Measurements from ENCODE around the gene NKX2-1. TPM values are rescaled to one million over a fixed set of nuclear protein-coding genes. Genes with fewer than 3 reads are reported as not detected.
A peak's percentile ranks its signal among the peaks of the same experiment; 100 is the strongest.

NKX2-1 gene
- total RNA-seq, 2 donors from 2014 or later, result not detected

DNA sequence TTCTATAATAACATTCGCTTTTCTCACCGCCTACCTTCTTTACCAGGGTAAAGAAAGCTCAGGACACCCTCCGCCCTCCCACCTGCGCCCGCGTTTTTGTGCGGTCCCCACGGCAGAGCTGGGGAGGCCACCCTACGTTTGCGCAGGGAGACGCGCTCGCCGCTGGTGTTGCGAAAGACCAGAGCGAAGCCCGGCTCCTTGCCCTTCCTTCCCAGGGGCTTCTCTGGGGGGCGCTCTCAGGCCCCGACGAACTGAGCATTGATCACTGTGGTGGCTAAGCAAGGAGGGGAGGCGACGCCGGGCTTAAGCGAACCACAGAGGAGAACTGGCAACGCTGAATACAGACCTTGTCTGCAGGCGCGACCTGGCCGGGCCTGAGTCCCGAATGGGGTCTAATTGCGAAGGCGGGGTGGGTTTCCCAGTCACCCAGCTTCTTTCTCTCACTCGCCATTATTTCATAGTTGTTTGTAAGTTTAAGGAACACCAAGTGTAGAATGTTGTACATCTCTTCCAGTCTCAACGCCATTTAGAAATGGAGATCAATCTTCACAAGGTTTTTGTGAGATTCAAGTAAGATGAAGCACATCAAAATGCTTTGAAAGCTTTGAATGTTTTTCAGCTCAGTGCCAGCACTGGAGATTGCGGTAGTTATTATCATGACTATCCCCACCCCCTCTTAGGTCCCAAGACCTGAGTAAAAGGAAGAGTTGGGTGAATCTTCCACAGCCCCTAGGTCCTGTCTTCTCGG, 1.7 kb upstream of the NKX2-1 start:
- no peak for DNase-seq (ENCODE audit: low spot score)
- H3K4me1 ChIP-seq (ENCODE audit: control insufficient read depth in 1 of 2, low read depth in 2 of 2), result peaks cover 24 to 63% of the 10 kb centered on the region in 2 donors
- TF ChIP-seq, protein P1, sequence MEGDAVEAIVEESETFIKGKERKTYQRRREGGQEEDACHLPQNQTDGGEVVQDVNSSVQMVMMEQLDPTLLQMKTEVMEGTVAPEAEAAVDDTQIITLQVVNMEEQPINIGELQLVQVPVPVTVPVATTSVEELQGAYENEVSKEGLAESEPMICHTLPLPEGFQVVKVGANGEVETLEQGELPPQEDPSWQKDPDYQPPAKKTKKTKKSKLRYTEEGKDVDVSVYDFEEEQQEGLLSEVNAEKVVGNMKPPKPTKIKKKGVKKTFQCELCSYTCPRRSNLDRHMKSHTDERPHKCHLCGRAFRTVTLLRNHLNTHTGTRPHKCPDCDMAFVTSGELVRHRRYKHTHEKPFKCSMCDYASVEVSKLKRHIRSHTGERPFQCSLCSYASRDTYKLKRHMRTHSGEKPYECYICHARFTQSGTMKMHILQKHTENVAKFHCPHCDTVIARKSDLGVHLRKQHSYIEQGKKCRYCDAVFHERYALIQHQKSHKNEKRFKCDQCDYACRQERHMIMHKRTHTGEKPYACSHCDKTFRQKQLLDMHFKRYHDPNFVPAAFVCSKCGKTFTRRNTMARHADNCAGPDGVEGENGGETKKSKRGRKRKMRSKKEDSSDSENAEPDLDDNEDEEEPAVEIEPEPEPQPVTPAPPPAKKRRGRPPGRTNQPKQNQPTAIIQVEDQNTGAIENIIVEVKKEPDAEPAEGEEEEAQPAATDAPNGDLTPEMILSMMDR (IDR thresholded peaks at IDR 0.05), result no peak
- H3K27me3 ChIP-seq (replicated peaks; ENCODE audit: insufficient read depth), result peaks cover 29% of the 10 kb centered on the region
- H3K9me3 ChIP-seq, result no peaks in the 10 kb centered on the region
- H3K27ac ChIP-seq, result no peak overlapping the region
- H3K36me3 ChIP-seq, result no peaks in the 10 kb centered on the region
- ATAC-seq (ENCODE audit: insufficient number of reproducible peaks, low FRiP score, low read depth), result no peak
- peak overlapping the region; percentile 66 for H3K4me3 ChIP-seq

DNA sequence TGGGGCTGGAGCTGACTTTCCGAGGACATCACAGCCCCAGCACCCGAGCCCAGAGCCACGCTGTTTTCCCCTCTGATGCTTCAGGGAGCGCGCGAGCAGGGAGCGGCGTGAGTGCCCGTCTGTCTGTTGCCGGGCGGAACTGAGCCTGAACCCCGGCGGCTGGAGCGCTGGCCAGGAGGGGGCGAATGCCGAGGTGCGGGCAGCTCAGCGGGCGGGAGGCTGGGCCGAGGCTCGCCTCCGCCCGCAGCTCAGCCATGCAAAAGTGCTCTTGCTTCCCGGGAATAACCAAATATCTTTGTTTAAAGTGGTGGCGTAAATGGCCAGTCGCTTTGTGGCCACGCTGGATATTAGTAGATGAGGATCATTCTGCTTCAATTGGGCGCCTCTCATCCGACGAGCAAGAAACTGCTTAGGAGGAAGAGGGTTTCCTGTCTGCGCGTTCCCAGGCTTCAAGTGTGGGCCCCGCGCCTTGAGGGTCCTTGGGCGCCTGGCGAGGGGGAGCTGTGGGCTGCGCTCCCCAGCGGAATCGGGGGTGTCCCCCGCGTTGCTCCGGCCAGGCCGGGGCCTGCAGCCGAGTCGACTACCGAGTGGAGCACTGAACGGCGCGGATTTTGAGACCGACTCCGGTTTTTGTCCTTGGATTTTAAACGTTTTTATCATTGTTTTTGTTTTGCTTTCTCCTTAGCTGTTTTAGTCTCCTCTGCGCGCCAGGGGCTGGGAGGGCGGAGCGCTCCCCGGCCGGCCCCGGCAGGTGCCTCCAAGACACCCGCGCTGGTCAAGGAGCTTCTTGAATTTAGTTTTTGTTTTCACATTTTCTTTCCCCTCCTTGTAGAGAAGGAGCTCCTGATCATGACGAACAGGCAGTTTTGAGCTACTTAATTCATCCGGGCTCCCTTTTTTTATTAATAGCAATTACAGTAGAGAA, 831 bp upstream of the NKX2-1 start:
- H3K27ac ChIP-seq, result no peak overlapping the region
- peaks cover 29% of the 10 kb centered on the region for H3K27me3 ChIP-seq (replicated peaks; ENCODE audit: insufficient read depth)
- peak overlapping the region; percentile 66 for H3K4me3 ChIP-seq
- TF ChIP-seq, protein P1 (IDR thresholded peaks at IDR 0.05), result no peak
- DNase-seq (ENCODE audit: low spot score) (no peak), ATAC-seq (ENCODE audit: insufficient number of reproducible peaks, low FRiP score, low read depth) (no peak)
- no peaks in the 10 kb centered on the region for H3K9me3 ChIP-seq
- H3K36me3 ChIP-seq, result no peaks in the 10 kb centered on the region
- H3K4me1 ChIP-seq (ENCODE audit: control insufficient read depth in 1 of 2, low read depth in 2 of 2), result peaks cover 24 to 63% of the 10 kb centered on the region in 2 donors

DNA sequence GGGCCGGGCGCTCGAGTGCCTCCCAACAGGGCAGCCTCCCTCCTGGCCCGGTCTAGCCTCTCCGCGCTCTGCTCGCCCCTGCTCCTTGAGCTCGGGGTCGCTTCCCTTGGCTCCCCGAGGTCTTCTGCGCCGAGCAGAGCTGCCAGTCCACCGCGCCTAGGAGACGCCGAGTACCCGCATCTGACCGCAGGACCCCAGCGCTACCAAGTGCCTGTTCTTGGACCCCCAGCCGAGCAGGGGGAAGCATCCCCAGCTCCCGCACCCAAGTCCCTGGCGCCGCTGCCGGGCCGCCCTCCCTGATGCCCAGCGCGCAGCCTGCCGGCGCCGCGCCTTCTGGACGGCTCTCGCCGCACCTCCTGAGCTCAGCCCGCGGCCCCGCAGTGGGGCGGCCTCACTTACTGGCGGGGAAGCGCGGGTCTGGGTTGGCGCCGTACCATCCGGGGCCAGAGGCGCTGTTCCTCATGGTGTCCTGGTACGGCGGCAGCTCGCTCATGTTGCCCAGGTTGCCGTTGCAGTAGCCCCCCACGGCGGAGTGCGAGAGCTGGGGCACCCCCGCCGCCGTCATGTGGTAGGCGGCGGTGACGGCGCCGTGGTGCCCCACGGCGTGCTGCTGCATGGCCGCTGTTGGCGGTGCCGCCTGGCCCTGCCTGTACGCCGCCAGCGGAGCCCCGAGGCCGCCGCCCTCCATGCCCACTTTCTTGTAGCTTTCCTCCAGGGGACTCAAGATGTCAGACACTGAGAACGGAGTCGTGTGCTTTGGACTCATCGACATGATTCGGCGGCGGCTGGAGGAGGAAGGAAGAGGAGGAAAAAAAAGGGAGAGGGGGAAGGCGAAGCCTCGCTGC, 1.2 kb downstream of the NKX2-1 start:
- no peaks in the 10 kb centered on the region for H3K36me3 ChIP-seq
- peaks cover 36% of the 10 kb centered on the region for H3K27me3 ChIP-seq (replicated peaks; ENCODE audit: insufficient read depth)
- H3K4me3 ChIP-seq, result peak overlapping the region; percentile 66
- ATAC-seq (ENCODE audit: insufficient number of reproducible peaks, low FRiP score, low read depth) (no peak), DNase-seq (ENCODE audit: low spot score) (no peak)
- H3K4me1 ChIP-seq (ENCODE audit: control insufficient read depth in 1 of 2, low read depth in 2 of 2), result peaks cover 24 to 55% of the 10 kb centered on the region in 2 donors
- no peaks in the 10 kb centered on the region for H3K9me3 ChIP-seq
- H3K27ac ChIP-seq, result no peak overlapping the region
- TF ChIP-seq, protein P1 (IDR thresholded peaks at IDR 0.05), result no peak

DNA sequence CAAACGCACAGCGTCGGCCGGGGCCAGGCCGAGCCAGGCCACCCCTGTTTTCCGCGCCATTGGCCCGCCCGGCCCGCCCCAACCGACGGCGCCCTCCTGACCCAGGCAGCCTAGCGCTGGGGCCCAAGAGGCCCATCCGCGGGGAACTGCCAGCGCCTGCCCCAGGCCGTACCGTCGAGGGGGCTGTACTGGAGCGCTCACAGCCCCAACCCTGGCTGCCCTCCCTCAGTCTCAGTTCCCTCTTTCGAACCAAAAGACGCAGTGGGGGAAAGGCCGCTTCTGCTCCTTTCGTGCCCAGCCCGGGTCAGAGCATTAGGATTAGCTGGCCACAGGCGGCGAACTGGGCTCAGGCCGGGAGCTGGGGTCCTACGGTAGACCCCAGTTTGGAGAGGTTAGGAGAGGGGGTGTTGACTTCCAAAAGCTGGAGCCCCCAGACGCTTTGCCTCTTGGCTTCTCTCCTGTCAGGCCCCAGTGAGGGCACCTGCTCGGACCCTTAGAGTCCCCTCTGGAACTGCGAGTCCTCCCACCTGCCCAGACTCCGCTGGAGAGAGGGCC, 1.9 kb downstream of the NKX2-1 start:
- no peak for DNase-seq (ENCODE audit: low spot score)
- H3K9me3 ChIP-seq, result no peaks in the 10 kb centered on the region
- H3K27ac ChIP-seq, result no peak overlapping the region
- no peak overlapping the region for H3K4me3 ChIP-seq
- no peaks in the 10 kb centered on the region for H3K36me3 ChIP-seq
- H3K4me1 ChIP-seq (ENCODE audit: control insufficient read depth in 1 of 2, low read depth in 2 of 2), result peaks cover 24 to 52% of the 10 kb centered on the region in 2 donors
- H3K27me3 ChIP-seq (replicated peaks; ENCODE audit: insufficient read depth), result peaks cover 36% of the 10 kb centered on the region
- TF ChIP-seq, protein P1 (IDR thresholded peaks at IDR 0.05), result no peak
- no peak for ATAC-seq (ENCODE audit: insufficient number of reproducible peaks, low FRiP score, low read depth)

Measured in thoracic aorta (tissue), 2 donors.